B cell (primary cell): ENCODE data around the gene JMY. TPM values are rescaled to one million over a fixed set of nuclear protein-coding genes. Genes with fewer than 3 reads are reported as not detected.

Source experiments
- ATAC-seq: fragments of 200-7000 bp; cut with Tn5 transposase; one replicate; pipeline ENCODE4 v1.10.0; 2021; ENCODE audit warnings: low read depth, mild to moderate bottlenecking, moderate number of reproducible peaks, moderate library complexity
- CTCF ChIA-PET: fragments of 350-600 bp; sonication (Branson Sonifier 250); formaldehyde crosslinking; loops from one replicate; lab custom pipeline; 2021; ENCODE audit warnings: antibody characterized with exemption, inconsistent platforms; lab: Charles Lee
- POLR2A ChIA-PET: fragments of 350-600 bp; sonication (Branson Sonifier 250); formaldehyde crosslinking; loops from one replicate; lab custom pipeline; 2021; ENCODE audit warnings: antibody characterized with exemption; lab: Charles Lee
- DNase-seq: peaks from one replicate; pipeline ENCODE4 v3.0.0; 2013
- H2AFZ ChIP-seq: 2 replicates; pipeline ENCODE4 v1.6.1; 2012; ENCODE audit warnings: mild to moderate bottlenecking, low read depth, low read length; ENCODE audit not compliant: insufficient read depth, poor library complexity, severe bottlenecking
- H3K27ac ChIP-seq, 2 donors: 1 replicate in 1 of 2; 2 replicates in 1 of 2; pipeline ENCODE4 v1.5.1; 2012 to 2013; ENCODE audit warnings: low read length in 2 of 2, mild to moderate bottlenecking in 2 of 2, moderate library complexity in 1 of 2
- H3K27me3 ChIP-seq, 4 experiments: fragments of 200-600 bp in 1 of 4; sonication (generic) in 1 of 4; replicated peaks in 1 of 4; 1 replicate in 2 of 4; 2 replicates in 2 of 4; pipeline versions ENCODE4 v1.6.1 to v1.7.0; 2013 to 2016; ENCODE audit warnings: low read length in 3 of 4, mild to moderate bottlenecking in 2 of 4, mixed read lengths in 1 of 4, moderate library complexity in 1 of 4; ENCODE audit not compliant: insufficient read depth in 4 of 4, control insufficient read depth in 3 of 4; ENCODE audit errors: control extremely low read depth in 1 of 4
- H3K36me3 ChIP-seq, 2 experiments: replicated peaks in 1 of 2; 1 replicate in 1 of 2; 2 replicates in 1 of 2; pipeline versions ENCODE4 v1.6.1 to v1.7.1; 2013; ENCODE audit warnings: low read length in 1 of 2; ENCODE audit not compliant: insufficient read depth in 2 of 2, control insufficient read depth in 1 of 2; ENCODE audit errors: control extremely low read depth in 1 of 2, extremely low read depth in 1 of 2
- H3K4me1 ChIP-seq, 2 donors: fragments of 200-600 bp in 1 of 2; sonication (generic) in 1 of 2; 1 replicate in 1 of 2; 2 replicates in 1 of 2; pipeline versions ENCODE4 v1.5.1 to v1.6.1; 2013 to 2017; ENCODE audit warnings: low read length in 2 of 2; ENCODE audit not compliant: control insufficient read depth in 2 of 2, insufficient read depth in 2 of 2
- H3K4me2 ChIP-seq: replicated peaks from 2 replicates; pipeline ENCODE3; 2012; ENCODE audit warnings: mild to moderate bottlenecking, low read depth, low read length; ENCODE audit not compliant: poor library complexity, severe bottlenecking
- H3K4me3 ChIP-seq, 5 experiments: fragments of 200-600 bp in 1 of 5; sonication (generic) in 1 of 5; 1 replicate in 3 of 5; 2 replicates in 2 of 5; pipeline versions ENCODE4 v1.5.1 to v1.7.0; 2011 to 2016; ENCODE audit warnings: low read length in 4 of 5, mild to moderate bottlenecking in 4 of 5, low read depth in 2 of 5, control low read depth in 1 of 5, moderate library complexity in 1 of 5; ENCODE audit not compliant: insufficient read depth in 1 of 5; ENCODE audit errors: control extremely low read depth in 1 of 5, extremely low read depth in 1 of 5
- H3K79me2 ChIP-seq: fragments of 200-600 bp; sonication (generic); one replicate; pipeline ENCODE4 v1.6.0; 2016; ENCODE audit warnings: low read length; ENCODE audit not compliant: control insufficient read depth, insufficient read depth
- H3K9ac ChIP-seq: fragments of 200-600 bp; sonication (generic); 2 replicates; pipeline ENCODE4 v1.6.1; 2017; ENCODE audit warnings: mild to moderate bottlenecking, low read length, moderate library complexity
- H3K9me3 ChIP-seq, 3 donors: one replicate each; pipeline versions ENCODE4 v1.6.1 to v1.7.1; 2013; ENCODE audit warnings: low read length in 2 of 3; ENCODE audit not compliant: control insufficient read depth in 2 of 3, insufficient read depth in 1 of 3; ENCODE audit errors: control extremely low read depth in 1 of 3
- H4K20me1 ChIP-seq: 2 replicates; pipeline ENCODE4 v1.6.0; 2012; ENCODE audit warnings: mild to moderate bottlenecking, low read length; ENCODE audit not compliant: insufficient read depth, control insufficient read depth, poor library complexity, severe bottlenecking
- H3K27ac Mint-ChIP-seq: one replicate; pipeline ENCODE4 v1.8.0; 2021; ENCODE audit warnings: mixed read lengths
- H3K27me3 Mint-ChIP-seq: one replicate; pipeline ENCODE4 v1.8.0; 2021; ENCODE audit warnings: mixed read lengths
- H3K4me1 Mint-ChIP-seq: one replicate; pipeline ENCODE4 v1.8.0; 2021; ENCODE audit warnings: mixed read lengths
- H3K4me3 Mint-ChIP-seq: one replicate; pipeline ENCODE4 v1.8.0; 2021; ENCODE audit warnings: mixed read lengths
- H3K9me3 Mint-ChIP-seq: one replicate; pipeline ENCODE4 v1.8.0; 2022; ENCODE audit warnings: mixed read lengths; ENCODE audit not compliant: insufficient read depth
- EZH2 ChIP-seq: IDR thresholded peaks from 2 replicates; pipeline ENCODE4 v1.6.1; 2012; ENCODE audit warnings: borderline replicate concordance, low read depth, mild to moderate bottlenecking, moderate library complexity, low read length; ENCODE audit not compliant: insufficient read depth, poor library complexity, severe bottlenecking
- WGBS: methylation state at CpG from one replicate; pipeline ENCODE4 v1.1.5; 2013; ENCODE audit warnings: missing lambda C conversion rate; ENCODE audit not compliant: insufficient coverage; 5-methylcytosine and 5-hydroxymethylcytosine counted together
- intact Hi-C: fragments of 100-400 bp; cut with micrococcal nuclease; formaldehyde crosslinking; loops from one replicate; pipeline ENCODE4 v1.10.0; 2022
- polyA plus RNA-seq: library from polyadenylated mRNA; depleted of rRNA; stranded (reverse); fragments of >200 nt; gene quantifications from 2 replicates; pipeline ENCODE4 v1.2.3, GENCODE V29; 2012
- total RNA-seq, 2 donors: library from RNA; stranded (reverse); fragments of 120-200 nt in 1 of 2; gene quantifications; 1 replicate in 1 of 2; 2 replicates in 1 of 2; pipeline versions ENCODE4 v1.2.3 to v1.2.4, GENCODE V29; 2013 to 2022
- TF ChIP-seq, protein P1 (sequence below): fragments of 200-600 bp; IDR thresholded peaks from one replicate; pipeline ENCODE4 v1.8.0; 2022; ENCODE audit warnings: antibody characterized with exemption, mild to moderate bottlenecking

The JMY gene
- total and polyA plus RNA-seq, 2 donors (not counting 1 experiment from before 2014, with no cell fraction given), result 2.7 to 20.5 TPM

DNA sequence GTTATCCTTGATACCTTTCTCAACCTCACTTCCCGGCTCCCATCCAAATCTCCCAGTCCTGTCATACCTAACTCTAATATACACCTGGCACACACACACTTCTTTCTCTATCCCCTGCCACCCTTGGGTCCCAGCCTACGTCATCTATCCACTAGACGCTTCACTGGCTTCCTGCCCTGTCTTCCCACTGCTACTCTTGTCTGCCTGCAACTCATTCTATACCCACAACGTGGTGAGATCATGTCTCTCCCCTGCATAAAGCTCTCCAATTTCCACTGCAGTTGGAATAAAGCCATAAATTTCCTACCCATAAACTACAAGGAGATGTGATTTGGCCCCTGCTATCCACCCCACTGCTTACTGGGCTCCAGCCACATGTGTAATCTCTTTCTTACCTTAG is 93.5 kb downstream of the JMY start:
- H3K4me1 ChIP-seq, result no peaks in the 10 kb centered on the region
- intact Hi-C loops, result no loop called here
- no peak for TF ChIP-seq EZH2
- TF ChIP-seq, protein P1, sequence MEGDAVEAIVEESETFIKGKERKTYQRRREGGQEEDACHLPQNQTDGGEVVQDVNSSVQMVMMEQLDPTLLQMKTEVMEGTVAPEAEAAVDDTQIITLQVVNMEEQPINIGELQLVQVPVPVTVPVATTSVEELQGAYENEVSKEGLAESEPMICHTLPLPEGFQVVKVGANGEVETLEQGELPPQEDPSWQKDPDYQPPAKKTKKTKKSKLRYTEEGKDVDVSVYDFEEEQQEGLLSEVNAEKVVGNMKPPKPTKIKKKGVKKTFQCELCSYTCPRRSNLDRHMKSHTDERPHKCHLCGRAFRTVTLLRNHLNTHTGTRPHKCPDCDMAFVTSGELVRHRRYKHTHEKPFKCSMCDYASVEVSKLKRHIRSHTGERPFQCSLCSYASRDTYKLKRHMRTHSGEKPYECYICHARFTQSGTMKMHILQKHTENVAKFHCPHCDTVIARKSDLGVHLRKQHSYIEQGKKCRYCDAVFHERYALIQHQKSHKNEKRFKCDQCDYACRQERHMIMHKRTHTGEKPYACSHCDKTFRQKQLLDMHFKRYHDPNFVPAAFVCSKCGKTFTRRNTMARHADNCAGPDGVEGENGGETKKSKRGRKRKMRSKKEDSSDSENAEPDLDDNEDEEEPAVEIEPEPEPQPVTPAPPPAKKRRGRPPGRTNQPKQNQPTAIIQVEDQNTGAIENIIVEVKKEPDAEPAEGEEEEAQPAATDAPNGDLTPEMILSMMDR, result no peak
- ChIA-PET POLR2A (no interaction called here), CTCF (no interaction called here)
- H3K4me3 ChIP-seq, result no peak overlapping the region
- no peak overlapping the region for H3K9ac ChIP-seq
- DNase-seq, result no peak
- no peaks in the 10 kb centered on the region for H3K36me3 ChIP-seq
- ATAC-seq, result no peak
- H3K27me3 ChIP-seq, result peaks cover 0 to 3% (median 0%) of the 10 kb centered on the region in 4 experiments
- Mint-ChIP-seq H3K27me3 (peaks cover 11% of the 10 kb centered on the region), H3K4me3 (no peak overlapping the region), H3K27ac (no peak overlapping the region), H3K9me3 (no peaks in the 10 kb centered on the region), H3K4me1 (no peaks in the 10 kb centered on the region)
- H3K27ac ChIP-seq, result no peak overlapping the region
- no peak overlapping the region for H3K4me2 ChIP-seq
- no peaks in the 10 kb centered on the region for H3K9me3 ChIP-seq
- WGBS, result 98% methylated on average over 4 of the region's 4 CpGs
- H3K79me2 ChIP-seq, result no peaks in the 10 kb centered on the region
- H2AFZ ChIP-seq, result no peak overlapping the region
- no peaks in the 10 kb centered on the region for H4K20me1 ChIP-seq

GRCh38 chr5:79330071-79330470 is 94.1 kb downstream of the JMY start:
- no peak overlapping the region for H3K27ac Mint-ChIP-seq

More at GRCh38 chr5:79330071-79330470, 94.1 kb downstream of the JMY start:
- POLR2A ChIA-PET, result no interaction called here
- ATAC-seq (no peak), DNase-seq (no peak)
- Histone ChIP-seq H4K20me1 (no peaks in the 10 kb centered on the region), H3K4me3 (no peak overlapping the region), H3K79me2 (no peaks in the 10 kb centered on the region), H3K4me2 (no peak overlapping the region), H3K9ac (no peak overlapping the region), H2AFZ (no peak overlapping the region), H3K27ac (no peak overlapping the region), H3K36me3 (no peaks in the 10 kb centered on the region), H3K4me1 (no peaks in the 10 kb centered on the region), H3K9me3 (peaks cover 0 to 1% (median 0%) of the 10 kb centered on the region in 3 donors), H3K27me3 (peaks cover 0 to 3% (median 0%) of the 10 kb centered on the region in 4 experiments)
- Mint-ChIP-seq H3K27me3 (peaks cover 16% of the 10 kb centered on the region), H3K4me1 (no peaks in the 10 kb centered on the region), H3K9me3 (no peaks in the 10 kb centered on the region), H3K4me3 (no peak overlapping the region)
- CTCF ChIA-PET, result no interaction called here
- intact Hi-C loops, result no loop called here
- no peak for TF ChIP-seq EZH2
- TF ChIP-seq, protein P1, result no peak
- 68% methylated on average over 4 of the region's 5 CpGs for WGBS
